ENCODE data around the gene CYSTM1.

Gene CYSTM1

DNA sequence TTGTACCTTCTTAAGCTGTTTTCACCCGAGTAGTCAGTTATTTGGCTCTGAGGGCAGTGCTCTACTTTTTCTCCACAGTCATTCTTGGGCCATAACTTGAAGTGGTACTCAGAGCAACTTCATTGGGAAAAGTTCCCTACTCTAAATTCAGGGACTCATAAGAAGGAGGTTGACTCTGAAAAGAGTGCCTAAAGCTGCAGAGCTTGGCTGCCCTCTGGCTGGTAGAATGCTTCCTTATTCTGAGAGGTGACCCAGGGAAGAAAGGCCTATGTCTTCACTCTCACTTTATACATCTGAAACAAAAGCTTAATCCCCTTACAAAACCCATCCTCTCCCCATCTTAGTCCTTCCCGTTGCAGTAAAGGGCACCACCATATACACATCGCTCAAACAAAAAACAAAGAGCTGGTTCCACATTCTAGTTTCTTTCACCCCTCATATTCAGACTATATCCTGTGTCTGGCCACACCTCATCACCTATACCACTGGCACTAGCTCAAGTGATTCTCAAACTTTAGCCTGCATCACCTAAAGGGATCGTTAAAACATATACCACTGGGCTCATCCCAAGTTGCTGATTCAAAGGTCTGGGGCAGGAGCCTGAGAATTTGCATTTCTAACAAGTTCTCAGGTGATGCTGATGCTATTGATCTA lies 41.3 kb upstream of the CYSTM1 start:
- H3K4me3 ChIP-seq (ENCODE audit: control insufficient read depth in 1 of 7, extremely low read depth in 1 of 7, insufficient read depth in 4 of 7, low read depth in 2 of 7, low read length in 6 of 7) = no peak overlapping the region
- no peak overlapping the region for H3K27ac ChIP-seq (ENCODE audit: insufficient read depth in 1 of 2, low read depth in 1 of 2, low read length in 2 of 2, poor library complexity in 1 of 2, severe bottlenecking in 2 of 2)
- H3K9me3 ChIP-seq (ENCODE audit: control extremely low read depth in 1 of 5, control insufficient read depth in 4 of 5, insufficient read depth in 2 of 5, low read depth in 1 of 5, low read length in 4 of 5) = no peaks in the 10 kb centered on the region
- POLR2A ChIA-PET = no interaction called here
- no peak for DNase-seq
- 100% methylated on average over 4 of the region's 4 CpGs for WGBS (ENCODE audit: insufficient coverage)
- no peaks in the 10 kb centered on the region for H3K36me3 ChIP-seq (ENCODE audit: control insufficient read depth in 4 of 4, insufficient read depth in 4 of 4, low read length in 3 of 4)
- CTCF ChIA-PET = interaction anchor here (0.9 to 7.6 kb wide), 9 partner anchors 11 to 61 kb away, joined by 3 to 74 read pairs (median 7); no protein-coding TSS in a partner anchor
- H3K4me1 ChIP-seq (ENCODE audit: control extremely low read depth in 1 of 4, control insufficient read depth in 4 of 4, insufficient read depth in 4 of 4, low read length in 3 of 4) = peaks cover 0 to 9% (median 8%) of the 10 kb centered on the region in 4 experiments
- peaks cover 0 to 2% (median 0%) of the 10 kb centered on the region in 5 experiments for H3K27me3 ChIP-seq (replicated peaks in 2 of 5; ENCODE audit: control insufficient read depth in 4 of 5, insufficient read depth in 5 of 5, low read length in 4 of 5)

DNA sequence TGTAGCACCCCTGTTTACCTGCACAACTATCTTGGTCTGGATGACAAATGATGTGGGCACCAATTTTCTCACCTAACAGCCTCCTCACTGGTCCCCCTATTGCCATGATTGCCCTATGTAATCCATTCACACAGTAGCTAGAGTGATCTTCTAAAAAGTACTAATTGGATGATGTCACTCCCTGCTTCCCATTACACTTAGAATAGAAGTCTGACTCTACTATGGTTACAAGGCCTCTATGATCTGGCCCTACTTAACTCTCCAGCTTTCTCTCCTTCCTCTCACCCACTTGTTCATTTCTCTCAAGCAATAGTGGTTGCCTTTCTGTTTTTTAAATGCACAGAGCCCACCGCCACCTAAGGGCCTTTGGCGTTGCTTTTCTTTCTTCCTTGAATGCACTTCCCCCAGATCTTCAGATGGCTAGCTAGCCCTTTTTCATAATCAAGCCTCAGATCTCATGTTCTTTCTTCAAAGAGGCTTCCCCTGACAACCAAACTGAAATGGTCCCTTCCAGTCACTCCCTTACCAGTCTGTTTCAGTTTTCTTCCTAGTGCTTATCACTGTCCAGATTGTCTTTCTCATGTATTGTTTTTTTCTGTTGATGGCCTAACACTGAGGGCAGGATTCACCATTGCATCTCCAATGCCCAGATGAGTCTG lies 40.6 kb upstream of the CYSTM1 start:
- H3K27ac ChIP-seq (ENCODE audit: insufficient read depth in 1 of 2, low read depth in 1 of 2, low read length in 2 of 2, poor library complexity in 1 of 2, severe bottlenecking in 2 of 2) = no peak overlapping the region
- peaks cover 0 to 9% (median 8%) of the 10 kb centered on the region in 4 experiments for H3K4me1 ChIP-seq (ENCODE audit: control extremely low read depth in 1 of 4, control insufficient read depth in 4 of 4, insufficient read depth in 4 of 4, low read length in 3 of 4)
- WGBS (ENCODE audit: insufficient coverage) = 92% methylated on average over 2 of the region's 2 CpGs
- H3K9me3 ChIP-seq (ENCODE audit: control extremely low read depth in 1 of 5, control insufficient read depth in 4 of 5, insufficient read depth in 2 of 5, low read depth in 1 of 5, low read length in 4 of 5) = no peaks in the 10 kb centered on the region
- H3K36me3 ChIP-seq (ENCODE audit: control insufficient read depth in 4 of 4, insufficient read depth in 4 of 4, low read length in 3 of 4) = no peaks in the 10 kb centered on the region
- ChIA-PET CTCF (interaction anchor here (0.9 to 7.6 kb wide), 10 partner anchors 10 to 62 kb away, joined by 3 to 74 read pairs (median 6); no protein-coding TSS in a partner anchor), POLR2A (no interaction called here)
- peaks cover 0 to 2% (median 0%) of the 10 kb centered on the region in 5 experiments for H3K27me3 ChIP-seq (replicated peaks in 2 of 5; ENCODE audit: control insufficient read depth in 4 of 5, insufficient read depth in 5 of 5, low read length in 4 of 5)
- no peak for DNase-seq
- no peak overlapping the region for H3K4me3 ChIP-seq (ENCODE audit: control insufficient read depth in 1 of 7, extremely low read depth in 1 of 7, insufficient read depth in 4 of 7, low read depth in 2 of 7, low read length in 6 of 7)

- Histone ChIP-seq H3K9me3 (ENCODE audit: control extremely low read depth in 1 of 5, control insufficient read depth in 4 of 5, insufficient read depth in 2 of 5, low read depth in 1 of 5, low read length in 4 of 5) (no peaks in the 10 kb centered on the region), H3K4me3 (ENCODE audit: control insufficient read depth in 1 of 7, extremely low read depth in 1 of 7, insufficient read depth in 4 of 7, low read depth in 2 of 7, low read length in 6 of 7) (no peak overlapping the region), H3K36me3 (ENCODE audit: control insufficient read depth in 4 of 4, insufficient read depth in 4 of 4, low read length in 3 of 4) (no peaks in the 10 kb centered on the region), H3K4me1 (ENCODE audit: control extremely low read depth in 1 of 4, control insufficient read depth in 4 of 4, insufficient read depth in 4 of 4, low read length in 3 of 4) (peaks cover 0 to 9% (median 8%) of the 10 kb centered on the region in 4 experiments), H3K27ac (ENCODE audit: insufficient read depth in 1 of 2, low read depth in 1 of 2, low read length in 2 of 2, poor library complexity in 1 of 2, severe bottlenecking in 2 of 2) (no peak overlapping the region), H3K27me3 (replicated peaks in 2 of 5; ENCODE audit: control insufficient read depth in 4 of 5, insufficient read depth in 5 of 5, low read length in 4 of 5) (peaks cover 0 to 2% (median 0%) of the 10 kb centered on the region in 5 experiments)
- ChIA-PET POLR2A (no interaction called here), CTCF (interaction anchor here (1.3 to 7.6 kb wide), 5 partner anchors 9 to 62 kb away, joined by 4 to 74 read pairs (median 23); no protein-coding TSS in a partner anchor)
- no peak for DNase-seq
These were observed 39.9 kb upstream of the CYSTM1 start for GRCh38 chr5:140135127-140135526.

- ChIA-PET CTCF (interaction anchor here (0.6 to 7.6 kb wide), 7 partner anchors 8 to 584 kb away, joined by 3 to 74 read pairs (median 4); no protein-coding TSS in a partner anchor), POLR2A (no interaction called here)
- Histone ChIP-seq H3K27ac (ENCODE audit: insufficient read depth in 1 of 2, low read depth in 1 of 2, low read length in 2 of 2, poor library complexity in 1 of 2, severe bottlenecking in 2 of 2) (no peak overlapping the region), H3K27me3 (replicated peaks in 2 of 5; ENCODE audit: control insufficient read depth in 4 of 5, insufficient read depth in 5 of 5, low read length in 4 of 5) (peaks cover 0 to 2% (median 0%) of the 10 kb centered on the region in 5 experiments), H3K9me3 (ENCODE audit: control extremely low read depth in 1 of 5, control insufficient read depth in 4 of 5, insufficient read depth in 2 of 5, low read depth in 1 of 5, low read length in 4 of 5) (no peaks in the 10 kb centered on the region), H3K4me1 (ENCODE audit: control extremely low read depth in 1 of 4, control insufficient read depth in 4 of 4, insufficient read depth in 4 of 4, low read length in 3 of 4) (peaks cover 0 to 7% (median 7%) of the 10 kb centered on the region in 4 experiments), H3K4me3 (ENCODE audit: control insufficient read depth in 1 of 7, extremely low read depth in 1 of 7, insufficient read depth in 4 of 7, low read depth in 2 of 7, low read length in 6 of 7) (no peak overlapping the region), H3K36me3 (ENCODE audit: control insufficient read depth in 4 of 4, insufficient read depth in 4 of 4, low read length in 3 of 4) (no peaks in the 10 kb centered on the region)
- no peak for DNase-seq
- 92% methylated on average over 1 of the region's 1 CpG for WGBS (ENCODE audit: insufficient coverage)
These were observed 38.4 kb upstream of the CYSTM1 start for GRCh38 chr5:140136624-140137023.

DNA sequence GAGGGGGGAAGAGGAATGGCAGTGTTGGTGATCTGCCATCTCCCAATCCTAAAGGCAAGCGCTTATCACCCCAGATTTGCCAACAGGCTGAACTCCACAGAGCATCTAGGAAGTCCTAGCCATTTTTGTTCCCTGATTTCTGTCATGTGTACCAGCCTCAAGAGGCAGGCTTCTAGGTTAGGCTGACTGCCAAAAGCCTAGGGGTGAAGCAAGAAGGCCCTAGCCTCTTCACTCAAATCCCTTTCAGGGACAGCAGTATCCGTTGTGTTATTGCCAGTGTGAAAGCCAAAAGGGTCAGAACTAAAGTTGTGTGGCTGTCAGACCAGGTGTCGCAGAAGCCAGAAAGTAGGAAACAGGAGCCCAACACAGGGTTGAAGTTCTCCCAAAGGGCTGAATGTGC lies 34.6 kb upstream of the CYSTM1 start:
- CTCF ChIA-PET = interaction anchor here (0.9 to 2.7 kb wide), 5 partner anchors 12 to 349 kb away, joined by 3 to 9 read pairs (median 6); partner anchors contain the start of gene PURA
- DNase-seq = no peak
- peaks cover 0 to 10% (median 6%) of the 10 kb centered on the region in 5 experiments for H3K27me3 ChIP-seq (replicated peaks in 2 of 5; ENCODE audit: control insufficient read depth in 4 of 5, insufficient read depth in 5 of 5, low read length in 4 of 5)
- H3K4me1 ChIP-seq (ENCODE audit: control extremely low read depth in 1 of 4, control insufficient read depth in 4 of 4, insufficient read depth in 4 of 4, low read length in 3 of 4) = peaks cover 0 to 3% (median under 1%) of the 10 kb centered on the region in 4 experiments
- POLR2A ChIA-PET = no interaction called here
- H3K4me3 ChIP-seq (ENCODE audit: control insufficient read depth in 1 of 7, extremely low read depth in 1 of 7, insufficient read depth in 4 of 7, low read depth in 2 of 7, low read length in 6 of 7) = no peak overlapping the region
- 100% methylated on average over 3 of the region's 3 CpGs for WGBS (ENCODE audit: insufficient coverage)
- H3K36me3 ChIP-seq (ENCODE audit: control insufficient read depth in 4 of 4, insufficient read depth in 4 of 4, low read length in 3 of 4) = no peaks in the 10 kb centered on the region
- no peak overlapping the region for H3K27ac ChIP-seq (ENCODE audit: insufficient read depth in 1 of 2, low read depth in 1 of 2, low read length in 2 of 2, poor library complexity in 1 of 2, severe bottlenecking in 2 of 2)
- no peaks in the 10 kb centered on the region for H3K9me3 ChIP-seq (ENCODE audit: control extremely low read depth in 1 of 5, control insufficient read depth in 4 of 5, insufficient read depth in 2 of 5, low read depth in 1 of 5, low read length in 4 of 5)

DNA sequence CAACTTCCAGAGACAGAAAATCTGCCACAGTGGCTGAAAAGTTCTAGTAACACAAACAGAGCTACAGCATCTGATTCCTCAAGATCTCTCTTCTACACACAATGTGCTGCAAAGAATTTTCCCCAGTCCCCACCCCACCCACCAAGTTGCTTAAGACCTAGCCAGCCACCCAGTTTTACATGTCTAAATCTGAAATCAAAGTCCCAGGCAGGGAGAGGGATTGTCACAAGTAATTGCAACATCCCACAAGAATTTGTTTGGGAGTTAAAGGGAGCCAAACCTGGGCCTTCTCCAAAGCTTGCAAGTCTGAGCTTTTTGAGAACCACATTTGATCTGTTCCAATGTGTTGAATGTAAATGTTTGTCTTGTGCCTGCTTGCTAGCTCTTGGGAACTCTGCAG lies 33.7 kb upstream of the CYSTM1 start:
- Histone ChIP-seq H3K27me3 (replicated peaks in 2 of 5; ENCODE audit: control insufficient read depth in 4 of 5, insufficient read depth in 5 of 5, low read length in 4 of 5) (peaks cover 0 to 15% (median 11%) of the 10 kb centered on the region in 5 experiments), H3K9me3 (ENCODE audit: control extremely low read depth in 1 of 5, control insufficient read depth in 4 of 5, insufficient read depth in 2 of 5, low read depth in 1 of 5, low read length in 4 of 5) (no peaks in the 10 kb centered on the region), H3K4me3 (ENCODE audit: control insufficient read depth in 1 of 7, extremely low read depth in 1 of 7, insufficient read depth in 4 of 7, low read depth in 2 of 7, low read length in 6 of 7) (no peak overlapping the region), H3K4me1 (ENCODE audit: control extremely low read depth in 1 of 4, control insufficient read depth in 4 of 4, insufficient read depth in 4 of 4, low read length in 3 of 4) (peaks cover 0 to 10% (median 8%) of the 10 kb centered on the region in 4 experiments), H3K27ac (ENCODE audit: insufficient read depth in 1 of 2, low read depth in 1 of 2, low read length in 2 of 2, poor library complexity in 1 of 2, severe bottlenecking in 2 of 2) (no peak overlapping the region), H3K36me3 (ENCODE audit: control insufficient read depth in 4 of 4, insufficient read depth in 4 of 4, low read length in 3 of 4) (no peaks in the 10 kb centered on the region)
- POLR2A ChIA-PET = no interaction called here
- DNase-seq = no peak
- CTCF ChIA-PET = interaction anchor here (0.6 to 7.6 kb wide), 9 partner anchors 7 to 214 kb away, joined by 4 to 129 read pairs (median 41); partner anchors contain the start of gene PURA

- Histone ChIP-seq H3K27me3 (replicated peaks in 2 of 5; ENCODE audit: control insufficient read depth in 4 of 5, insufficient read depth in 5 of 5, low read length in 4 of 5) (peaks cover 2 to 25% (median 19%) of the 10 kb centered on the region in 5 experiments), H3K4me1 (ENCODE audit: control extremely low read depth in 1 of 4, control insufficient read depth in 4 of 4, insufficient read depth in 4 of 4, low read length in 3 of 4) (peaks cover 0 to 14% (median 12%) of the 10 kb centered on the region in 4 experiments), H3K36me3 (ENCODE audit: control insufficient read depth in 4 of 4, insufficient read depth in 4 of 4, low read length in 3 of 4) (no peaks in the 10 kb centered on the region), H3K27ac (ENCODE audit: insufficient read depth in 1 of 2, low read depth in 1 of 2, low read length in 2 of 2, poor library complexity in 1 of 2, severe bottlenecking in 2 of 2) (no peak overlapping the region), H3K9me3 (ENCODE audit: control extremely low read depth in 1 of 5, control insufficient read depth in 4 of 5, insufficient read depth in 2 of 5, low read depth in 1 of 5, low read length in 4 of 5) (no peaks in the 10 kb centered on the region), H3K4me3 (ENCODE audit: control insufficient read depth in 1 of 7, extremely low read depth in 1 of 7, insufficient read depth in 4 of 7, low read depth in 2 of 7, low read length in 6 of 7) (no peak overlapping the region)
- POLR2A ChIA-PET = no interaction called here
- WGBS (ENCODE audit: insufficient coverage) = 98% methylated on average over 4 of the region's 5 CpGs
- DNase-seq = no peak
- CTCF ChIA-PET = interaction anchor here (2.0 to 7.6 kb wide), 10 partner anchors 8 to 70 kb away, joined by 4 to 129 read pairs (median 38); partner anchors contain the start of gene PURA
These were observed 32.7 kb upstream of the CYSTM1 start for GRCh38 chr5:140142246-140142645.

Measured in common myeloid progenitor, CD34-positive (primary cell).